Hepatic stellate cell (primary cell): ENCODE data around the gene RIMS1.
"Not testable (repeated sequence)": the region's sequence is repeated elsewhere in the genome, so short reads cannot be mapped to it uniquely, and the experiment has no call there.

Experiments
- DNase-seq: peaks from one replicate; pipeline ENCODE4 v3.0.0; 2011; ENCODE audit warnings: low spot score

The RIMS1 gene

DNA sequence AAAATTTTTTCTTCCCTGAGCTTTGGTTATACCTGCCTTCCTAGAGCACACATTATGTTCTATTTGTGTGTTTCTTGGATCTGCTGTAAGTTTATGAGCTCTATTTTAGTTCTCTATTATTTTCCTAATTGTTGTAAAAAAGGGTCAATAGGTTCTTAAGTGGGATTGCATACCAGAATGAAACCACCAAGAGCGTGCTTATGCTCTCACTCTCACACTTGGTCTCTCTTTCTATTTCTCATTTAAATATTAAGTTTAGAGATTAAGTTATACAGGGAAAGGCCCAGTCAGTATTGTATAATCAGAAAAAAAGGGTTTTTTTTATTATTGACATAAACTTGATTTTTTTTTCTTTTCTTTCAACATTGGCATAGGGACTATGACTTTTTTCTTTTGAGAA is 96.8 kb downstream of the RIMS1 start:
- DNase-seq = no peak

DNA sequence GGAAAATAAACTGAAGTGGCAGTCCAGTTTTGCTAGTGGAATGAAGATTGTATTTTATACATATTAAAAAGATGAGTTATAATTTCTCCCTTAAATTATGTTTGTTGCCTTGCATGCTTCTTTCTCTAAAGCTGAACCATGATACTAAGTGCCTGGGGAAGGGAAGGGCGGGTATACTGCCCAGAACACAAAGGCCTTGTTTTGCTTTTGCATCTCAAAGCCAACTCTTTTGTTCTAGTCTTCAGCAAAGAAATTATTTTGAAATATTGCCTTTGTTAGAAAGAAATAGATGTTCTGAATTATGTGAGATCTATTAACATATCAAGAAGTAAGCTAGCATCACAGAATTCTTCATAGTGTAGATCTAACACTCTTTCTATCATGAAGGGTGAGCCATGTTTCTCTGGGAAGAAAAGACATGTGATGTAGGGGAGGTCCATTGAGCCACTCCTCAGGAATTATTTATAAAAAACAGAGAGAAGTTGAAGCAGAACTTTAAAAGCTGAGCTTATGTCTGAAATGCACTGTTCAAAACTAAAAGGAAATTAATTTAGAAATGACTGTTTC is 108.4 kb downstream of the RIMS1 start:
- DNase-seq = no peak

DNA sequence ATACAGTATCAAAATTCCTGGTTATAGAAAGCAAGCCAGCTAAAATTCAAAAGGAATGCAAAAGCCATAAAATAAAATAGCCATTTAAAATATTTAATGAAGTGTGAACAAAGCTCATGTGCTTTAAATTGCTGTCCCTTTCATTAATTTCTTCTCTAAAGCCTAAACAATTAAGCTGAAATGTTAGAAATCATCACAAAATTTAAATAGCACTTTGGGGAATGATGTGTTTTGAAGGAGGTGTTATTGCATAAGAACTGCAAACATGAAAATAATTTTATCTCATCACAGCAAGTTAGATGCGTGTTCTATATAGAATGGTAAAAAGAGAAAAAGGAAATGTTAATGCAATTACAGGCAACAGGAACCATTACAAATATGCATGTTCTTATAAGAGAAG is 111.0 kb downstream of the RIMS1 start:
- no peak for DNase-seq

DNA sequence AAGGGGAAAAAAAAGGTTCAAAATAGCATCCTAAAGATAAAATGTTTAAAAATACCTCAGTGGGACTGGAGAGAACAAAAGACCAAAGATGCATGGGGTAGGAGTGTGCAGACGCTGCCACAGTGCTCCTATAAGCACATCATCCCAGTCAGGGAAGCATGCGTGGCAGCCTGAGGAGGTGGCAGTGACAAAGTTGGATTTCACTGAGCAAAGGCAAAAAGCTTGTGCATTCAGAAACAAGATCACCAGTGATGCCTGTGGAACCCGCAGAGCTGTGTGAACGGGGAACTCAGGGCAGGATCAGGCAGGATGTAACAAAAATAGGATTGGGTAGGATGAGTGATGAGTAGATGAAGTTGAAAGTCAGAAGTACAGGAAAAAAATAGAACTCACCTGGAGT is 116.1 kb downstream of the RIMS1 start:
- no peak for DNase-seq

DNA sequence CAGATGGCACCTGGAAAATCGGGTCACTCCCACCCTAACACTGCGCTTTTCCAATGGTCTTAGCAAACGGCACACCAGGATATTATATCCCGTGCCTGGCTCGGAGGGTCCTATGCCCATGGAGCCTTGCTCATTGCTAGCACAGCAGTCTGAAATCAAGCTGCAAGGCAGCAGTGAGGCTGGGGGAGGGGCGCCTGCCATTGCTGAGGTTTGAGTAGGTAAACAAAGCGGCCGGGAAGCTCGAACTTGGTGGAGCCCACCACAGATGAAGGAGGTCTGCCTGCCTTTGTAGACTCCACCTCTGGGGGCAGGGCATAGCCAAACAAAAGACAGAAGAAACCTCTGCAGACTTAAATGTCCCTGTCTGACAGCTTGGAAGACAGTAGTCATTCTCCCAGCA is 120.2 kb downstream of the RIMS1 start:
- not testable (repeated sequence) for DNase-seq

DNA sequence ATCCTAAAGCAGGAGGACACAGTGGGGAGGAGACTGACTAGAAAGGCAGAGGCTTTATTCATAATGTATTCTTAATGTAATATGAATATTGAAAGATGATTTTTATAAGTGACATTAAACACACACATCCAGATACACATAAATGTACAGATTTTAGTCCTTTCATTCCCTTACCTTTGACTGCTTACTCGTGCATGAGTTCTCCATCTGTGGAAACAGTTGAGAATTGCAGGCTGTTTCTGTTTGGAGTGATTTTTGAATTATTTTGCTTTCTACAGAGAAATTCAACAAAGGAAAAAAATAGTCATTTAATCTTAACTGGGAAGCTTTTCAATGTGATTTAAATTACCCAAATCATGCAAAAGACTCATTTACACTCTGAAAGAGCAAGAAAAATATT is 136.5 kb downstream of the RIMS1 start:
- DNase-seq = no peak

DNA sequence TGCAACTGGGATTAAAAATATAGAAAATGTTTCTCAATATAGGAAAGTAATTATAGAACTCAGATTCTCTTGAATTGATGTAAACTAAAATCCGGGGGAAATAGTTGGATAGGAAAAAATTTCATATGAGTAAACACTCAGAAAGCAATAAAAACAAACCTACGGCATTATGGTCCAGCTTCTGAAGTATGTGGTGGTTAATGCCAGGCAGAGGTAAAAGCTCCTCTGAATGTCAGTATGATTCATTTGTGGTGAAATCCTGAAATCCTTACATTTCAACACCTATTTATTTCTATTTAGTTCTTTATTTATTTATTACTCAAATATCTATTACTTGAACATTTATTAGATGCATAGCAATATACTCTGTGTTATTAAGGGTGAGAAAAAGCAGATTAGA is 145.1 kb downstream of the RIMS1 start:
- no peak for DNase-seq

DNA sequence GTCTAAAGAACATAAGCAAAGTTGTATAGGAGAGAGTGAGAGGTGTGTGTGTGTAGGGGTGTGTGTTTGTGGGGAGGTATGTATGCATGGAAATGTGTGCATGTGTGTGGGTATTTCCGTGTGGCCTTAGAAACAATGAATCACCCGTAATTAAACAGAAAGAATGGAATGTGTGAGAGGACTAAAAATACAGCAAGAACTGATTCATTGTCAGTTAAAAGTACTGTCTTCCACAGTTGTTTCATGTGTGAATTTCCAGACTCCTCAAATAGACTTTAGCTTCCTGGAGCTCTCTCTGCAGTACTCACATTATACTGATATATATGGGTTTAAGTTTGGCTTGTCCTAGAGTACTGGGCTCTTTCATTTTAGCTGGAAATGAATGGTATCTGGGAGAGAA is 145.7 kb downstream of the RIMS1 start:
- no peak for DNase-seq

DNA sequence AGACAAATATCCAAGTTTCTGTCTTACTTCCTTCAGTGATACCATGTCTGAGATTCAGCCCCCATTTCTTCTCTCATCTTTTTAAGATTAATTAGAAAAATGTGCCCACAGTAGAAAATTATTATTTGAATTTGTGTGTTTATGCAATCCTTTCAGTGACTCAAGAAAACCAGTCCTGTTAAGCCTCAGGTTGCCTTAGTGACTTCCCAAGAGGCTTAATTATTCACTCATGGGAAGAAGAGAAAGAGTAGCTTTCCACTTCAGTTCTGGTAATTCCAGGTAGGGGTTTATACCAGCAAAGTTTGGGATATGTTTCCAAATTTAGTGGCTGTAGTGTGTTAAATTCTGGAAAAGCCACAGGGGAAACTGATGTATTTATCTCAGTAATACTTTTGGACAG is 149.1 kb downstream of the RIMS1 start:
- DNase-seq = no peak

DNA sequence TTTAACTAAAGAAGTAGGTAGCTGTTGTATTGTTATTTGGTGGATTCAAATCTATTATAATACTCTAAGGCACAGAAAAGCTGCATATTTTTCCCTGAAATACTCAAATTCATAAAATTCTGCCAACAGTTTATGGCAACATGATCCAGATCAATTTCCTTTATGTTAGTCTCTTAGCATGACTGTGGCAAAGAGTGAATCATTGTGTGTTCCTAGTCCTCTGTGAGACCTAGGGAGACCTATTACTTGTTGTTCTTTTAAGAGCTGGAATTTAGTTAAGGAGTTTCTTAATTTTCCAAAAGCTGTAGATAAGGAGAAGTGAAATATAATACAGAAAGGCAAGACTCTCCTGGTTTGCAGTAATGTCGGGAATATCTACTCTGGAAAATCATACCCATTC is 149.6 kb downstream of the RIMS1 start:
- DNase-seq = no peak

DNA sequence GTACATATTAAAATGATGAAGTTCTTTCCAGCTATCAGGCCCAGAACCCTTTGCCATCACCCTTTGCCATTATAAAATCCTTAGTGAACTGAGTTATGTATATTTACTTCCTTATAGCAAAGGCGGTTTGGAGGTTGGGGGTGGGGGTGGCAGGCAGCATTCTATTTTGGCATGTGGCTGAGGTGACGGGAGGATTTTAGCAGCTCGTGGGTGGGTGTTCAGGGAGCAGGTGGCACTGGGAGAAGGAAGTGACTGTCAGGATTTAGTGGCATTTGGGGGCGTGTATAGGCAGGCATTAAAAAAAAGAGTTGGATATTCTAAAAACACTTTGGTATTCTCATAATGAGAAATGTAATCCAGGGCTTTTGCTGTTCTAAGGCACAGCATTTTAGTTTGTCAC is 150.7 kb downstream of the RIMS1 start:
- no peak for DNase-seq

DNA sequence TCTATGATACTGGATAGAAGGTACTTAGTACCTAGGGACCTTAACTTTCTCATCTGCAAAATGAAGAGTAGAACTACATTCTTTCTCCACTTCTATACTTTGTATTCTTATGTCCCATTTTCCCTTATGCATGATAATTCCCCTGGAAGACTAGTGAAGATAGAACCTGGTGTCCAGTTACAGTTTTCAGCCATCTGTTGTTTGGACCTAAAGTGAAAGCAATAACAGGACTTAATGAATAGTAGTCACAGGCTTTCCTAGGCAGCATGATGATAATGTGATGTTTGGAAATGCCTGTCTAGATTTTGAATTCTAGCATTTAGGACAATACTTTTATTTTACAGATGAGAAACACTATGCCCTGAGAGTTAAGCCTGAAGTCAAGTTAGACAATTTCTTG is 153.8 kb downstream of the RIMS1 start:
- DNase-seq = no peak

DNA sequence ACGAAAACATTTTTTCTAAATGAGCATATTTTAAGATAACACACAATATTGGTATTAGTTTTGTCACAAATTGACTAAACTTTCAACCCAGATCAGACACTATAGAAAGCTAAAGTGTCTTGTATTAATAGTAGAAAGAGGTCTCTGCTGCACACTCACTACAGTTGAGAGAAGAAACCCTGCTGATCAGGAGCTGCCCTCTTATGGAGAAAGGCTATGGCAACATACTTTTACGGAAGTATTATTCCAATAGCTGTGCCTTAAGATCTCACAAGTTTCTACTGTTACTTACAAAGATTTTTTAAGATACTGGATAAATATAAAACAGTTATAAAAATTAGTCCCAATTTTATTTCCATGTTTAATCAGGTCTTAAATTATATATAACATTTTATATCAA is 155.7 kb downstream of the RIMS1 start:
- DNase-seq = no peak

DNA sequence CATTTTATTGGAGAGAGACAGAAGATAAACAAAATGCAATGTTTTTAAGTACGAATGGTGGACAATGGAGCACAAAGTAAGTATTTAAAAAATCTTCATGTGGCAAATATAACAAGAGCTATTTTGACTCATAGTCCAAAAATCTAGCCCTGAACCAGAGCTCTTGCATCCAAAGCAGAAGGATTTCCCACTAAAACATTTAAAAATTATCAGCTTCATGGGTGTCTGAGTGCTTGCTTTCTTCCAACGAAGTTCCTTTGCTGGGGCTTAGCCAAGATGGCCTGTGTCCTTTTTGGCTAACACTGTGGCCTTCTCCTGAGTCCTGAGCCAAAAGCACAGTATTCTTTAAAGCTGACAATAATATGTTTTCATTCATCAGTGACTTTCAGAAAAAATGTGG is 161.7 kb downstream of the RIMS1 start:
- DNase-seq = no peak

DNA sequence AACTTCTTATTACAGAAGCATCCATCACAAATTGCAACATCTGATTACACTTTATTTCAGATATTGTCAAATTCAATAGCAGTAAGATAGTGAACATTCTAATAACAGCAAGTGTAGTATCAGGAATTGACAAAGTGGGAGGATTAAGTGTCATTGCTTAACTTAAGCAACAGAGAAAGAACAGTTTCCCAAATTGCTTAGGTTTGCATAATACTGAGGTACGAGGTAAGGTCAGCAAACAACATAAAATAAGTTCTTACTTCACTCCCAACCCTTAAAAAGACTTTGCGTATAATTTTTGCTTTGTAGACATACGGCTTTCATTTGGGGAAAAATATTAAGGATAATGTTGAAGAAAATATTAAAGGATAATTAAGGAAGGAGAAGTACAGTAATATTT is 163.0 kb downstream of the RIMS1 start:
- no peak for DNase-seq

DNA sequence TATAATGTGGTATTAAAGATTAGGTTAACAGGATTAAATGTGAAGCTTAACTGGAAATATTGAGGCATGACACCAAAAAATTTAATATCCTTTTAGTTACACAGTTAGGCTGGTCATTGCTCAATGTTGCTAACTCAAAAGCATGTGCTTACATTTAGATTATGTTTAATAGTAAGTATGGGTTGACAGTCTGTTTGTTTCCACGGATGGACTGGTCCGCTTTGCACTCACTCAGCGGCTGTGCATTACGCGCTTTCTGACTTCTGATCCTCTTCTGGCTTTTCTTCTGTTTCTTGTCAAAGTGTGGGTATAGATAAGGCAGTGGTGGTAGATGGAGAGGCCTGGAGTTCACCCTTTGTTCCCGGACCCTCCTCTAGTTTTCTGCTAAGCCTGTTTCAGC is 174.9 kb downstream of the RIMS1 start:
- DNase-seq = no peak

DNA sequence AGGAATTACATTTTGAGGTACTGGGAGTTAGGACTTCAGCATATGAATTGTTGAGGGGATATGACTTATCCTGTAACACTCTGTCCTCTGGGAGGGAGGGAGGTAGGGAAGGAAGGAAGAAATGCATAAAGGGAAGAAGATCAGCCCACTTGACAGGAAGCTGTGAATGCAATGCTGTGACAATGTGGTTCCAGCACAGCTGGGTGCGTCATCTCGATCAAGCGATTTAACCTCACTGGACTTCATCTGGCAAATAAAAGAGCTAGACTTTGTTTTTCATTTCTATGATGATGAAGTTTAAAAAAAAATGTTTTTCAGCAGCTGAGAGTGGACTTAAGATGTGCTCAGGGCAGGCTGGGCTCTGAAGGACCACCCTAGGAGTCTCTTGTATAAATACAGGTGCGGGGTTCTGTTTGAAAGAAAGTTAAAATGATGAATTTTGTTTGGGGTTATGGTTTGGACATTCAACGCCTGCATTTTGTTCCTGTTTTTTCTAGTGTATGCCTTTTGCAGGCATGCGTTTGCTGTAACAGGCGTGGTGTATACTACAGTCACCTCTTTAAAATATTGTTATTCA is 178.1 kb downstream of the RIMS1 start:
- DNase-seq = no peak

DNA sequence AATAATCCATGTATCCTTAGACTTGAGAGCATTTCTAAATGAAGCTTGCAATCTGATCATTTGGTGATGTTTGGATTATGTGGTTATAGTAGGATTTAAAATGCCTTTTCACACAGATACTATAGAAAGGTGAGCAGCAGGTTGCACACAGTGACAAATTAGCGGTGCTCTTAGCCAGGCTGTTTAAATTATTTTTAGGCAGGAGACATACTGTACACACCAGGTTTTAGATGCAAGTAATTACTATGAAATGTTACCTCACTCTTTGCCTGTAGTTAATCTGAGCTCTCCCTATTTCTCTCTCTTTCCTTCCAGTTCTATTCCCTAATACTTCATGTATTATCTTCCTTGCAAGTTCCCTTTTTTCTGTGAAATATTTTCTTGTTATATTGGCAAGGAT is 191.7 kb downstream of the RIMS1 start:
- DNase-seq = no peak

DNA sequence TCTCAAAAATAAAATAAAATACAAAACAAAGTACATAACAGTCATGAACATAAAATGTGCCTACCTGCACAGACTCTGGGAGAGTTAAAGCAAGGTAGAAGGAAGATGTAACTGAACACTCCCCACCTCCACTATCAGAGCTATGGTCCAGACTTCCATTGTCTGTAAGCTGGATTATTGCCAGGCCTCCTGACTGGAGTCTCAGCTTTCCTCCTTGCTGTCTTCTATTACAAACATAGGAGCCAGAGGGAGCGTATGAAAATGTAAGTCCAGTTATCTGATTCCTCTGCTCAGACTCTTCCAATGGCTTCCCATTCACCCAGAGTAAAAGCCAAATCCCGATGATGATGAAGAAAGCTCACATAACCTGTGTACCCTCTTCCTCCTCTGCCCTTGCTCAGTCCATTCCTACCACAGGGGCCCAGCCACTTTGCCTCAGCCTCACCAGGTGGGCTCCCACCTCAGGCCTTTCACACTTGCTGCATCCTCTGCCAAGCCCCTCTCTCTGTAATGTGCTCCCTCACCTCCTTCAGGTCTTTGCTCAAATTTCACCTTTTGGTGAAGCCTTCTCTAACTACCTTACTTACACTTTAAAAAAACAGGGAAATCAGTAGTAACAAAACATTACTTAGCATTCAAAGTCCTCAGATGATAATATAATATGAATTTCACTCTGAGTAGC is 194.1 kb downstream of the RIMS1 start:
- no peak for DNase-seq

DNA sequence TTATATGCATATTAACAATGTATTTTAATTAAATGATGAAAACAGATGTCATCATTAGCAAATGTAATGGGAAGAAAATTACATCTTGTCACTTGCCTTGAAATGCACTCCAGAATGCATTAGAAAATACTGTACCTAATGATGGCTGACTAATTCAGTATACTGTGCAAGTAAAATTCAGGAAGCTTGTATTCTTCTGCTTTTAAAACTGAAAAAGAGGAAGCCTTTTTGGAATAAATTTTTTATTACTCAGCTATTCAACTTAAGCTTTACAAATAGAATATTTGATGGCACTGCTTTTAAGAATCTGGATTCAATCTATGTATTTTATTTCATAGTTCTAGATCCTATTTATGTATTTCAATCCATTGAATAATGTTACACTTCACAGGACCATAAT is 195.5 kb downstream of the RIMS1 start:
- no peak for DNase-seq

DNA sequence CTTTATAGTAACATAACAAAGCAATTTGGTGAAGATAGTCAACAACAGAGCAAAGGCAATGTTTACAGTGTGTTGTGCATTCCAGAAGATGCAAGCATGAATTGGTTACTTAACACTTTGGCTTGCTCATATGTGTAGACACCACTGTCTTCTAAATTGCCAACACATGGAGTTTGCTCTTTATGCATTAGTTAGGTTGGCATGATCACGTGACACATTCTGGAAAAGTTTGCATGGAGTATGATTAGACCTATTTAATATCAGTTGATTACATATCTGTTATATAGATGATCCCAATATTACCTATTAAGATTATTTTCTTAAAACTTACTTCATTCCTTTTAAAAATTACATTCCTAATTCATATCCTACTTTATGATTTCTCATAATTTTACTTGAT is 197.6 kb downstream of the RIMS1 start:
- DNase-seq = no peak

DNA sequence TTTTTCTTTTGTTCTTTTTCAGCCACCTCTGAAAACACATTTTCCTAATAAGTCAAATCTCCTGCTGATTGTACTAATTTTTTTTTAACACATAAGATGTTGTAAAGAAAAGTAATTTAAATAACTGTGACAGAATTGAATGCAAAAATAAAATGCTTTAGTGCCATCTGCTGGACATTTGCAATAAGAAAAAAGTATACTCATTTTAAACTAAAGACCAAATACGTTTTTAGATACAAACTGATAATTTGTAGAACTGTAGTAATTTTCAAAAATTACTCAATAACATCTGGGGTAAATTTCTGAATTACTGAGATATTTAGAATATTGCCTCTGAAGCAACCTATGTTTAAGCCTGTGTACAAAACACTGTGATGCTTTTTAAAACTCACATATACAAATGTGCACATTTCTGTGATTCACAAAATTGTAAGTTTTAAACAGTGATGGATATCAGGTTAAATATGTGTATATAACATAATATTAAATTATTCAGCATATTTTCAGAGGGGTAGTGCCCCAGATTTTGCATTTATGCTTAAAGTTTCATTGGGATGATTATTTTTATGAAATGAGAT is 198.7 kb downstream of the RIMS1 start:
- DNase-seq = no peak

DNA sequence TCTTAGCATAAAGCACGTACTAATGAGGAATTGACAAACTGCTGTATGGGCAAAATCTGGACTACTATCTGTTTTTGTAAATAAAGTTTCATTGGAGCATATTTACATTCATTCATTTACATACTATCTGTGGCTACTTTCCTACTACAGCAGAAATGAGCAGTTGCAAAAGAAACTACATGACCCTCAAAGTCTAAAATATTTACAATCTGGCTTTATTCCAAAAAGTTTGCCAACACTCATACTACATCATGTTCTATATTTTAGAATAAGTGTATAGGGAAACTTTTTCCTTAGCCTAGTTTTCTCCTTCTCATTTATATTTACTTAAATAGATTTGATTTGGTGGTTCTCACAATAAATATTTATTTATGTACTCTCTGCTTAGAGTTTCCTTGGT is 208.2 kb downstream of the RIMS1 start:
- no peak for DNase-seq

DNA sequence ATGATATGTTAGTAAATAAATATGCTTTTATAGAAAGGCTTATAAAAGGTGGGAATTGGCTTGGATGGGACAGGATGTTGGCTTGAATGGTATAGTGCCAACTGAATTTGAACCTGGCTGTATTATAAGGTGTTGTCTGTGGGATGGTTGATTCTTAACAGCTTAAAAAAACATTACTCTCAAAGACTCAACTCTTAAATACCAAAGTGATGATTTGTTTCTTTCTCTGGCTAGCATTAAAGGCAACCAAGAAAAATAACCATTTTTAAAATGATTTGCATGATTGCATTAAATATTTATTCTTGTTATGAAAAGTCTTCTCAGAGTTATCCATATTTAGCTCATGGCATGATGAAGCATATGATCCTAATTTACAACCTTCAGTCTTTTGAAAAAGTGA is 216.2 kb downstream of the RIMS1 start:
- no peak for DNase-seq
